K562 (cell line): ENCODE measurements around the gene CDC20B. TPM values are rescaled to one million over a fixed set of nuclear protein-coding genes. Genes with fewer than 3 reads are reported as not detected.

Experiments used
- ZBTB11 ChIP-seq, 3 experiments: fragments of 200-800 bp in 1 of 3; fragments of 250-450 bp in 1 of 3; fragments of 450-650 bp in 1 of 3; sonication (Bioruptor Pico) in 1 of 3; sonication (Bioruptor generic) in 1 of 3; formaldehyde crosslinking in 1 of 3; IDR thresholded peaks; 2 replicates each; pipeline versions ENCODE4 v1.6.1 to v1.8.0; 2016 to 2022; ENCODE audit warnings: mild to moderate bottlenecking in 2 of 3, missing genetic modification characterization in 2 of 3, missing compliant biosample characterization in 1 of 3, moderate library complexity in 1 of 3
- polyA plus RNA-seq, 8 experiments: library from polyadenylated mRNA; depleted of rRNA in 4 of 8; stranded (reverse) in 5 of 8; unstranded in 3 of 8; fragments of >200 nt; fragmentation: Nextera tagmentation in 2 of 8; fragmentation: Illumina TruSeq in 1 of 8; extraction: Ambion mirVana in 2 of 8; extraction: Trizol in 1 of 8; gene quantifications; 2 replicates each; pipeline versions ENCODE4 v1.2.1 to v1.2.3, GENCODE V29; 2011 to 2014; ENCODE audit warnings: inconsistent platforms in 1 of 8, missing spikeins in 1 of 8
- total RNA-seq, 7 experiments: library from RNA; depleted of rRNA in 6 of 7; stranded (reverse); fragments of >200 nt in 6 of 7; fragmentation: Illumina TruSeq in 2 of 7; extraction: Trizol in 2 of 7; gene quantifications; 2 replicates each; pipeline versions ENCODE4 v1.2.1 to v1.2.3, GENCODE V29; 2011 to 2021; ENCODE audit warnings: low replicate concordance in 1 of 7
- TF ChIP-seq, protein P1 (sequence below), 3 experiments: fragments of 200-800 bp in 1 of 3; sonication (Bioruptor generic) in 1 of 3; sonication (generic) in 1 of 3; formaldehyde crosslinking in 1 of 3; IDR thresholded peaks; 2 replicates each; pipeline versions ENCODE4 v1.6.1 to v1.8.0; 2016 to 2022; ENCODE audit warnings: mild to moderate bottlenecking in 2 of 3, missing compliant biosample characterization in 2 of 3, missing genetic modification characterization in 2 of 3, missing genetic modification reagents in 1 of 3

Gene CDC20B
- total and polyA plus RNA-seq, 9 of the 15 experiments (the other 6 are each of a cell fraction or from before 2014, with no cell fraction given) = 0.04 TPM; not detected in 8

DNA sequence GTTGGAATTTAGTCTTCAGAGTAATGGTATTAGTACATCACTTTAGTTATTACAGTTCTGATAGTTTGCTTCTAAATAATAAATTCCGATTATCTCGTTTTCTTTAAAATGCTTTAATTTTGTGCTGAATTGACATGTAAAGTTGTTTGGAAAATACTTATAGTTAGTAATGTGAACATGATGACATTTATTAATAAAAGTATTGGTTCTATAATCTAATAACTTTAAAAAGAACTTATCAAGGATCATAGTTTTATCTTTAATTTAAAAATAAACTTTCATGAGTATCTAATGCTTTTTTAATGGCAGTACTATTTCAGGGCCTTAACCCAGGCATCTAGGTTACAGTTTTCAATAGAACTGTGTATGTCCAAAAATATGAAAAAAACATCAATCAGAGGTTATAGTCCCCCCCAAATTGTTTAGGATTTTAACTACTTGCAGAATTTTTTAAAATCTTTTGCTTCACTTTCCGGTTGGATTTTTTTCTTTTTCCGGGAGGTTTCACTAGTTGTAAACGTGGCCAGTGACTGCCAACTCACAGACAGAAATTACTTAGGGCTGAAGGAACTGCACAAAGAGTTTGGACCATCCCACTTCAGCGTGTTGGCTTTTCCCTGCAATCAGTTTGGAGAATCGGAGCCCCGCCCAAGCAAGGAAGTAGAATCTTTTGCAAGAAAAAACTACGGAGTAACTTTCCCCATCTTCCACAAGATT is 12.3 kb downstream of the CDC20B start (continued):
- TF ChIP-seq, protein P1, sequence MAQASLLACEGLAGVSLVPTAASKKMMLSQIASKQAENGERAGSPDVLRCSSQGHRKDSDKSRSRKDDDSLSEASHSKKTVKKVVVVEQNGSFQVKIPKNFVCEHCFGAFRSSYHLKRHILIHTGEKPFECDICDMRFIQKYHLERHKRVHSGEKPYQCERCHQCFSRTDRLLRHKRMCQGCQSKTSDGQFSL (CRISPR knock-in tag; IDR thresholded peaks at IDR 0.05) = no peak
- TF ChIP-seq, protein P1 (tag; IDR thresholded peaks at IDR 0.05) = no peak
- TF ChIP-seq ZBTB11 (CRISPR knock-in tag; IDR thresholded peaks at IDR 0.05) = no peak
